A549 treated with AZD9567 at 1 μM for 4 hours (cell line): ENCODE results near the gene CD99L2. TPM values are rescaled to one million over a fixed set of nuclear protein-coding genes. Genes with fewer than 3 reads are reported as not detected.

Experiments
- total RNA-seq: library from RNA; stranded (reverse); fragments of 200-300 nt; extraction: Qiagen RNA extraction; gene quantifications from 5 replicates; pipeline ENCODE4 v1.2.3, GENCODE V29; 2022; ENCODE audit not compliant: insufficient read depth

The CD99L2 gene, protein sequence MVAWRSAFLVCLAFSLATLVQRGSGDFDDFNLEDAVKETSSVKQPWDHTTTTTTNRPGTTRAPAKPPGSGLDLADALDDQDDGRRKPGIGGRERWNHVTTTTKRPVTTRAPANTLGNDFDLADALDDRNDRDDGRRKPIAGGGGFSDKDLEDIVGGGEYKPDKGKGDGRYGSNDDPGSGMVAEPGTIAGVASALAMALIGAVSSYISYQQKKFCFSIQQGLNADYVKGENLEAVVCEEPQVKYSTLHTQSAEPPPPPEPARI
- 52.6 to 70.2 TPM (median 53.9 TPM) in 5 replicates for total RNA-seq

DNA sequence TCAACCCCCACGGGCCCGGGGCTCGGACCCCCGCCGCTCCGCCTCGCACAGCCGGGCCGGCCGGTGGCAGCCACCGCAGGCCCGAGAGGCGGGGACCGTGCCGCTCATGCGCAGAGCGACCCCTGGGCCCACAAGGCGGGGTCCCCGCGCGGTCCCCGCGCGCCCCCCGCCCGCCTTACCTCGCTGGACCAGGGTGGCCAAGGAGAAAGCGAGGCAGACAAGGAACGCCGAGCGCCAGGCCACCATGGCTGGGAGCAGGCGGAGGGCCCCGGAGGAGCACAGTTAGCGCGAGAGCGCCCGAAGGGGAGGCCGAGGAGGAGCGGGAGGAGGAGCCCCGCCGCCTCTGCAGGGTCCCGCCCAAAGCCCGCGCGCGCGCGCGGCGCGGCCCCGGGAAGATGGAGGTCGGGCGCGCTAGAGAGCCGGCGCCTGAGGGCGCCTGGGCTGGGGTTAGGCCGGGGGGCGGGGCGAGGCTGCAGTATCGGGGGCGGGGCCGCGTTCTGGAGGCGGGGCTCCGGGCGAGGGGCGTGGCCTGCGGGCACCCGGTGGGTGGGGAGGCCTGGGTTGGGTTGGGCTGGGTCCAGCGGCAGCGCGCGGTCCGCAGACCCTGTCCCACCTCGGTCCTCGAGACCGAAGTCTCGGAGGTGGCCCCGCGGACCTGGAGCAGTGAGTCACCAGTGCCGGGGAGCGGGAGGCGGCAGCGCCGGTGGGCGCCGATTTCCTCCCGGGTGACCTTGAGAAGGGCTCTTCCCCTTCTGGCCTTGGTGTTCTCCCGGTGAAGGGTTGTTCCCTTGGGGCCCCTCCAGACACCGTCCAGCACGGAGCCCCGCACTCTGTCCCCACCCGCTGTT lies at the start of gene CD99L2:
Gene CD99L2 (minus strand): TSS at position 326 of the 848 bp plus-strand sequence. CDS start 80 bp downstream, at position 246.

Other genes starting within 250 kb of the CD99L2 start
- gene MTMR1, start 205.3 kb downstream of the CD99L2 start, total RNA-seq, result 12.2 to 19.3 TPM (median 15.8 TPM) in 5 replicates
- 123 to 239 TPM (median 135 TPM) in 5 replicates for gene HMGB3, start 84.7 kb upstream of the CD99L2 start, total RNA-seq